ENCODE measurements around the gene CIAO1.
A peak's percentile ranks its signal among the peaks of the same experiment; 100 is the strongest.
"Not testable (repeated sequence)": the region's sequence is repeated elsewhere in the genome, so short reads cannot be mapped to it uniquely, and the experiment has no call there.

Gene CIAO1

GRCh38 chr2:96251721-96252292 is 14.2 kb upstream of the CIAO1 start:
- DNase-seq, result no peak

DNA sequence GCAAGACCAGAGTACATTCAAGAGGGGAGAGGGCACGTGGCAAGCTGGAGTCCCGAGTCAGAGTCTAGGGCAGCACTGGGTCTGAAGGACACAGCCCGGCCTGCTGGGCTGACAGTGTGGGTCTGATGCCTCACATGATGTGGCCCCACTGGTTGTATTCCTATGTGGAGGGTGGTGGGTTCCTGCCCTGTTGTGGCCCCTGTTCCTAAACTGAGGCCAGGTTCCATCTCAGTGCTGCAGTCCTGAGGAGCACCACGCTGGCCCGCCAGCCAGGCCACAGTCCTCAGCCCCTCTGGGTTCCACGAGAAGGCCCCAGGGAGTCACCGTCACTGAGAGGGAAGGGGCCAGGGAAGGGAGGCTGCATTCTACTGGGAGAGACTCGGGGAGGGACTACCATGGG is 13.5 kb upstream of the CIAO1 start:
- DNase-seq, result no peak

GRCh38 chr2:96253006-96253405 is 13.0 kb upstream of the CIAO1 start:
- DNase-seq, result no peak

DNA sequence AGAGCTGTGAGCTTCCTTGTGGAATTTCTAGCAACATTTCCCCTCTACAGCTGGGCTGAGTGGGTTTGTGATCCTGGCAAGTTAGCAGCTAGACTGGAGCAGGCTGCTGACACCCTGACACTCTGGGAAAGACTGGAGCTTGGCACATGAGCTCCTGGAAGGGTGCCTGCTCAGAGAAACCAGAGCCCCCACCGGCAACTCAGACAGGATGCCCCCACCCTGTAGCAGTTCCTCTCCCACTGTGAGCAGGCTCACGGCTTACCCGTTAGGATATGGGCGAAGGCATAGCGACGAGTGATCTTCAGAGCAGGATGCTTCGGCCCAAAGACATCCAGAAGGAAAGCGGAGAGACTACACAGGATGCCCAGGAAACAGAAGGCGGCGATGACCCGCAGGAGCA is 11.5 kb upstream of the CIAO1 start:
- no peak for DNase-seq

DNA sequence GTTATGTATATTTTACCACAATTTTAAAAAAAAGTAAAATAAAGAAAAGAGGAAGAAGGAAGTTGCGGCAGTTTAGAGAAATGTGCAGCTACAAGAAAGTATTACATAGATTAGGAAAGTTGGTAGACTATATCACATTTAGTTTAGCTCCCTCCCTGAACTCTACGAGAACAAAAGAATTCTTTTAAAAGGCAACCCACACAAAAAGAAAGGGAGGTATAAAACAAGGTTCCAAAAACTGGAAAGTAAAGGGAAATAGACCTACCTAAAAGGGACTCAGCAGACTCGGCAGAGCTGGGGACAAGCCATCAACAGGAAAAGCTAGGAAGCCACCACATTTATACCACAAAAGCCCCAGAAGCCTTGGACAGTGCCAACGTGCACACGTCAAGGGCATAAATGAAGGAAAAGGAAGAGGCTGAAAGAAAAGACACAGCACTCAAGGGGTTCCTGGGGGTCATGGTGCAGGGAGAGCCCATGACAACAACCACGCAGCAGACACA is 9.4 kb upstream of the CIAO1 start:
- DNase-seq, result no peak

DNA sequence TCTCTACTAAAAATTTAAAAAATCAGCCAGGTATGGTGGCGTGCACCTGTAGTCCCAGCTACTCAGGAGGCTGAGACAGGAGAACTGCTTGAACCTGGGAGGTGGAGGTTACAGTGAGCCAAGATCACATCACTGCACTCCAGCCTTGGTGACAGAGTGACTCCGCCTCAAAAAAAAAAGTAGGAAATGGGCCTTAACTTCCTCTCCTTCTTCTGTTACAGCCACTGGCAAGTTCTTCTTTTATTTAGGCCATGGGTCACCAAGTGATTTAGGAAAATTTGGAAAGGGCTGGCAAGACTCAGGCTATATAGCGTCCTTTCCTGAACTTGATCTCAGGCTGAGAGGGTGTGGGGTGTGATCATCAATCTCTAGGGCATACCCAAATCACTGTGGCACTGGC is 8.3 kb upstream of the CIAO1 start:
- not testable (repeated sequence) for DNase-seq

- DNase-seq, result no peak
These were observed 7.6 kb upstream of the CIAO1 start for GRCh38 chr2:96258166-96259022.

DNA sequence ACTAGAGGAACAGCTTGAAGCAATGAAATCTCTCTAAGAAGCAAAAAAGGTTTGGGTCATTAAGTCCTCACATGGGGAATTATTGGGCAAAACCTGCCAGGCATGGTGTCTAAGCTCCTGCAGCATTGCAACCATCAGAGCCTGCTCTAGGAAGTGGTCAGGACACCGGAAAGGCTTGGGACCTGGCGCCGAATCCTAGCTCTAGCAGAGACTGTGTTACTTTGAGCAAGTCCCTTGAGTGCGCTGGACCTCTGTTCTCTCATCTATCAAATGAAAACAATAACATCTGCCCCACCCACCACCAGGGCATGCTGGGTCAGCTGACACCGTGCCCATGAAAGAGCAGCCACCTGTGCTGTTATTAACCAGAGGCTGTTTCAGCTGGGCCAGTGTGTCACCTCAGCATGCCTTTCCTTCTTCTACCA is 6.5 kb upstream of the CIAO1 start:
- no peak for DNase-seq

GRCh38 chr2:96260387-96261260 is 5.4 kb upstream of the CIAO1 start:
- DNase-seq, result no peak

DNA sequence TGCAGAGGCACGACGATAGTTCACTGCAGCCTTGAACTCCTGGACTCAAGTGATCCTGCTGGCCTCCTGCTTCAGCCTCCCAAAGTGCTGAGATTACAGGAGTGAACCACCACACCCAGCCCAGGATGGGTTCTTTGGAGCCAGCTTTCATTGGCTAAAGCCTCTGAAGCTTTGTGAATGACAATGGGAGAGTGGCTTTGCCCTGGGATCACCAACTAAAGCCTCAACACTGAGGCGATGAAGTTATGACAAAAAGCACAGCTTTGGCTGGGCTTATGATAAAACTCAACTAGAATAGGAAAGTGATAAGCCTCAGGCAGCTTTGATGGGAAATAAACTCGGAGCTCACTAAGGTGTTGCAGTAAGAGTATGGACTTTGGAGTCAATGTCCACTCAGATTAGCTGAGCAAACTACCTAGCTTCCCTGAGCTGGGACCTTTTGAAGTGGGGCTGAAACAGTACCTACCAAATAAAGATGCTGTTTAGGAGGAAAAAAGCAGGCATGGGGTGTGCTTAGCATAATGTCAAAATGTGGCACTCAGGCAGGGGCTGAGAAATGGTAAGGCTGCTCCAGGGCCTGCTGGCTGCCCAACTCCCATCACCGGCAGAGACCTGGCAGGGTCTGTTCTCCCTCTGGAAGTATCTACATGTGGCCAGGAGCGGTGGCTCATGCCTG is 4.6 kb upstream of the CIAO1 start:
- DNase-seq, result no peak

- no peak for DNase-seq
These were observed 3.7 kb upstream of the CIAO1 start for GRCh38 chr2:96262306-96262705.

DNA sequence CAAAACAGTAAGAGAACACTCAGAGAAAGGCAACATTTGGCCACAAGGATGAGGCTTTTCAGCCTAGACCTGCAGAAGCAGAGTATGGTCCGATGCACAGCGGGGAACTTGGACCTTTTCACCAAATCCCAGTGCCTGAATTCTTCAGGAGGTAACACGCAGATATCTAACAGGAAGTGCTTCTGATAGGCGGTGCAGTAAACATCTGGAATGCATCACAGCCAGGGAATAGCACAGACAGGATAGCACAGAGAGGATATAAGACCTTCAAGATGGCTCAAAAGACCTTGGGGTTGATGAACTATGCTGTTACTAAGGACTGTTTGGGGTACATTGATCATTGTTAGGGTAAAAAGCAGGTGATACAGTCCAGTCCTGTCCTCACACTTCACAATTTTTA is 1.9 kb upstream of the CIAO1 start:
- DNase-seq, result no peak

GRCh38 chr2:96264656-96265348 is 1.2 kb upstream of the CIAO1 start:
- DNase-seq, result peak; percentile 32

DNA sequence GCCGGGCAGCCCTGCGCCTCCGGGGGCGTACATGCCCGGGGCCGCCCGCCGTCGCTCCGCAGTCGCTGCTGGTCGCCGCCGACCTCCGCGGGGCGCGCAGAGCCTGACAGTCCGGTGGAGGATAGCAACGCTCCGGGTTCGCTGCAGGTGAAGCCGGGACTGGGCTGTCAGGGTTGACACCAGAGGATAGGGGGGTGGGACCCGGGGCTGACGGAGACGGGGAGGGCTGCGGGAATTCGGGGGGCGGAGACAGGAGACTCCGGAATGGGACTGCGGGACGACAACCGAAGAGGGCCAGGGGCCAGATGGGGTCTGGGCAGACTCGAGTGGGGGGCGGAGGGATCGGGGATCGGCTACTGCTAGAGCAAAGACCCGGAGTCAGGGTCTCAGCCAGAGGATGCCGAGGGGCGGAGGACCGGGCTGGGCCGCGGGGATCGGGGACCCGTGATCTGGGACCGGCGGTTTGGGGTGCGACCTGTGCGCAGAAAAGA is 631 bp upstream of the CIAO1 start:
- peak; percentile 37 for DNase-seq

- peak; percentile 36 for DNase-seq
These were observed 1.3 kb downstream of the CIAO1 start for GRCh38 chr2:96267159-96267971.

- DNase-seq, result no peak
These were observed 6.0 kb downstream of the CIAO1 start for GRCh38 chr2:96271995-96272394.

DNA sequence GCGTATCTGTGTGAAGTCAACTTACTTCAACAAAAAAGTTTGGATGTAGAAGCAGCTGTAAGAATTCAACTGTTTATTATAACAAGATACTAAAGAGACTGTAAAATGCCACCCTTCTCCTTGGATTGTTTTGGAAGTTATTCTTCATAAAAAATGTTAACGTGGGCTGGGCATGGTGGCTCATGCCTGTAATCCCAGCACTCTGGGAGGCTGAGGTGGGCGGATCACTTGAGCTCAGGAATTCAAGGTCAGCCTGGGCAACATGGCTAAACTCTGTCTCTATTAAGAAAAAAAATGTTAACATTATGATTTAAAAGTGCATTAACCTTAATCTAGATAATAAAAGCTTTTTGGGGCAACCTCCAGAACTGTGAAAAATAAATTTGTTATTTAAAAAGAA is 7.7 kb downstream of the CIAO1 start:
- no peak for DNase-seq

DNA sequence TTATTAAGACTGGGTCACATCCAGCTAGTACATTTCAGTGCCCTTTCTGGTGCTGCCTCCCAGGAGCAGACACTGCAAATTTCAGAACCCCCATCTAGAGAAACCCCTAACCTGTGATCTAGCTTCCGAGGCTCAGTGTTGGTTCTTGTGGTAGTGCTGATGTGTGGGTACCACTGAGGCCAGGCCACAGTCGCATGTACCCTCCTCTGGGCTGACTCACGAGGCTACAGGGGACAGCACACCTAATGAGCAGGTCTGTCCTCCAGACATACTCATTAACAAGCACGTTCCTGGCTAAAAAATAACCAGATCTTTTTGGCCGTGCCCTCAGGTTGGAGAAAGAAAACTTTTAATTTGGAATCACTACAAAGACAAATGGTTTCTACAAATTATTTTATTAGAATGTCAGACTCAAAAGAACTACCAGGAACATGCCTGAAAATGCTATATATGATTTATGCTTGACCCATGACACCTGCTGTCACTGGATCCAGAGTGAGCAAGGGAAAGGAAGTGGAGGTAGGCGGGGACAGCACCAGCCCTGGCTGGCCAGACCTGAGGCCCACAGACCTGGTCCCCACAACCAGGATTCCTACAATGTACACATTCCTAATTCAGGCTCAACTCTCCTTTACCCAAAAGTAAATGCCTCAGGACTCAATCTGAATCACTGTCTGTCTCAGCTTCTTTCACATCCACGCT is 8.5 kb downstream of the CIAO1 start:
- DNase-seq, result no peak

DNA sequence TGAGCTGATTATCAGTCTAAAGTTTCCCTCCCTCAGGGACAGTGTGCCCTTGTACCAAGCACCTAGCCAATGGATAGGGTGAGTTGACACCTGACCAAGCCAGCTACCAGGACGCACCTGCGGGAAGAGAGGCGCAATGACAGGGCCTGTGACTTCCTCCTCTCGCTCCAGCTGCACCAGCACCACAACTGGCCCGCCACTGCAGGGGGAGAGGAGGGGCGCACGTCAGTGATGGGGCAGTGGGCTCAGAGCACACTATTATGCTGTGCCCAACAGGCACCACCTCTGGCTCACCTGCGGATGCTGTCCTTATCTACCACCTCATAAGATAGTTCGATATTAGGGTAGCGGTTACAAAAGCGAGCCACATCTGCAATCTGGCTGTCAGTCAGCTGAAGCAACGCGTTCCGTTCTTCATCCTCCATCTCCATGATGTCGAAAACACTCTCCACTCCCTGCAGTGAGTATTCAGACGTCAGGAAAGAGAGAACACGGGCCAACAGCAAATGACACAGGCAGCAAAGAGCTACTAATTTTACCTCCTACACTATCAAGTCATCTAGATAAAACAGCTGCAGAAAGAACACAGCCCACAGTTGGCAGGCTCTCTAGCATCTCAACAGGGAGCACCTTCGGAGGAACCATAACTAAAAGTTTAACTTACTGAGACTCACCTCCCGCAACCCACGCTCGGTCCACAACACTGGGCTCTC is 10.9 kb downstream of the CIAO1 start:
- DNase-seq, result no peak
